Stimulated activated CD8-positive, alpha-beta memory T cell treated with anti-CD3 and anti-CD28 coated beads, Interleukin-12 subunit alpha, Interleukin-12 subunit beta, amount 100 ng/mL, for 24 hours (primary cell): ENCODE data around the gene AKT1S1.

ENCODE experiments used
- DNase-seq: peaks from one replicate; pipeline ENCODE4 v3.0.0-alpha.2; 2020; ENCODE audit errors: extremely low read depth

Gene AKT1S1

DNA sequence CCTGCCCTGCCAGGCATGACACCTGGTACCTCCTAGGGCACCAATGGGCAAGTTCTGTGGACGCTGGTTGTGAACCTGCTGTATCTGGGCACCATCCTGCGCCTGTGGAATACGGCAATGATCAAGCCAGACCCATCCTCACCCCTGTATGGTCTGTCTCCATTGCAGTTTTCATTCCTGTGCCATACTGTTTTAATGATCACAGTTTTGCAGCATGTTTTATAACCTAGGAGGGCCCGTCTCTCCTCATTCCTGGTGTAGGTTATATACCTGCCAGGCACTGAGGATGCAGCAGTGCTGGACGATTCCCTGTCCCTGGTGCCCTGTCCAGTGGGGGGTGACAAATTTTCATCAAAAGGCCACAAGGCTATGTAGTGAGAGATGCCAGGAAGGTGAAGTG lies 5.9 kb upstream of the AKT1S1 start:
- no peak for DNase-seq

DNA sequence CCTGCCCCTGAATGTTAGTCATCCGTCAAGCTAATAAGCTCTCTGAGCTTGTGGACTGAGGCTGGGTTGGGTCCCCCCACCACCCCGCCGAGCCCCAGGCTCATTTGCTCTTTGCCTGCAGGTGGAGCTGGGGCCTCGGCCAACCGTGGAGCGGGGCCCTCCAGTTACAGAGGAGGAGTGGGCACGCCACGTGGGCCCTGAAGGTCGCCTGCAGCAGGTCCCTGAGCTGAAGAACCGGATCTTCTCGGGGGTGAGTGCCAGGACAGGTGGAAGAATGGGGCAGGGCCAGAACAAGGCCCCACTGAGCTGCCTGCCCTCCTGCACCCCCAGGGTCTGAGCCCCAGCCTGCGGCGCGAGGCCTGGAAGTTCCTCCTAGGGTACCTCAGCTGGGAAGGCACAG lies 5.5 kb upstream of the AKT1S1 start:
- no peak for DNase-seq

DNA sequence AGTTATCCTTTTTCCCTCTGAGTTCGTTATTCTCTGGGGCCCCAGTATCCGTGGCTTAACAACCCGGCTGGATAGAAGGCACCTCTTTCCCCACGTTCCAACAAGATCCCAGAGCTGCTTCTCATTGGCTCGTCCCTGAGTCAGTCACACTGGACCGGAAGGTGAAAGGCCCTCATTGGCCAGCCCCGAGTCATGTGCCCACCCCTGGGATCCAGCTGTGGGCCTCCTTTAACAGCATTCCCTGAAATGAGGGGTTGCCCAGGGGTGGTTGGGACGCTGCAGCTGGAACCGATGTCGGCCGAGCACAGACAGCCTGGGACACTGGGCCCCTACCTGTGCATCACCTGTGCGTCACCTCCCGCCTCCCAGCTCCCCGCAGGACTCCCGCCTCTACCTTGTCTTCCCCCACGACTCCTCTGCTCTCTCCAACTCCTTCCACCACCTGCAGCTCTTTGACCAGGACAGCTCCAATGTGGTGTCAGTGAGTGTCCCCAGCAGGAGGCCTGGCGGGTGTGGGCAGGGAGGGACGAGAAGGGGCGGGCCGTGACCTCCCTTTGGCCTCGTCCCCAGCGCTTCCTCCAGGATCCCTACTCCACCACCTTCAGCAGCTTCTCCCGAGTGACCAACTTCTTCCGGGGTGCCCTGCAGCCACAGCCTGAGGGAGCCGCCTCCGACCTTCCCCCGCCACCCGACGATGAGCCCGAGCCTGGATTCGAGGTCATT lies 4.7 kb upstream of the AKT1S1 start:
- DNase-seq: no peak

DNA sequence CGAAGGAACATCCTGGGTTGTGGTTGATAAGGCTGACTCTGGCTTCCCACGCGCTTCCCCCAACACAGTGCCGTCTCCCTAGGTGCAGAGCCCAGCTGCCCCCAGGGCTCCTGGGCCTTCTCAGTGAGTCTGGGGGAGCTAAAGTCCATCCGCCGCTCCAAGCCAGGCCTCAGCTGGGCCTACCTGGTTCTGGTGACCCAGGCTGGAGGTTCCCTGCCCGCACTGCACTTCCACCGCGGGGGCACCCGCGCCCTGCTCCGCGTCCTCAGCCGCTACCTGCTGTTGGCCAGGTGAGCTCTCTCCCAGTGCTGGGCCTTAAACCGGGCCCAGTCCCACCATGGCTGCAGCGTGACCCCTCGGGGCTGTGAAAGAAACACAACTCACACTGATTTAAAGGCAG lies 4.0 kb upstream of the AKT1S1 start:
- no peak for DNase-seq

DNA sequence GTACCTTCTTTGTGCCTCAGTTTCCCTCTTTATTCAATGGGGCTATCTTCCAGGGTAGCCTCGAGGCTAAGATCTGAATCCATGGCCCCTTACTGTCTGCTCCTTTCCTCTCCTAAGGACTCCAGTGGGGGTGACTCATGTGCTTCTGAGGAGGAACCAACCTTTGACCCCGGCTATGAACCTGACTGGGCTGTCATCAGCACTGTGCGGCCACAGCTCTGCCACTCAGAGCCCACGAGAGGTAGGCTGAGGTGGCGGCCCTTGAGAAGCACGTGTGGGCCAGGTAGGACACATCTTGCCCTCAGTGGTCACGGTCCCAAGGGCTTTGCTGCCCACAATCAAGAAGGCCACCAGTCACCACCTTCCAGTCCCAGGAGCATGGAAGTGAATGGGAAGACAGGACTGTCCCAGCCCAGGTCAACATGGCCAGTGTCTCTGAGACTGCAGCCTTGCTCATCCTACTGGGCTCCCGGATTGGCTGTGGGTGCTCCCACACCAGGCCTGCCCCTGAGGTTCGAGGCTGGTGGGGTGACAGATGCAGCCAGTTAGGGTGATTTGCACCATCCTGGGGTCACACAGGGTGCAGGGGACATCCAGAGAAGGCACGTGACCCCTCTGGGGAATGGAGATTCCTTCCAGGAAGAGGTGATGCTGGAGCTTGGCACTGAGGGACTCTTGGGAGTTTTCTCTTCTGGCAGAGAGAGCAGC lies 3.2 kb upstream of the AKT1S1 start:
- DNase-seq: no peak

DNA sequence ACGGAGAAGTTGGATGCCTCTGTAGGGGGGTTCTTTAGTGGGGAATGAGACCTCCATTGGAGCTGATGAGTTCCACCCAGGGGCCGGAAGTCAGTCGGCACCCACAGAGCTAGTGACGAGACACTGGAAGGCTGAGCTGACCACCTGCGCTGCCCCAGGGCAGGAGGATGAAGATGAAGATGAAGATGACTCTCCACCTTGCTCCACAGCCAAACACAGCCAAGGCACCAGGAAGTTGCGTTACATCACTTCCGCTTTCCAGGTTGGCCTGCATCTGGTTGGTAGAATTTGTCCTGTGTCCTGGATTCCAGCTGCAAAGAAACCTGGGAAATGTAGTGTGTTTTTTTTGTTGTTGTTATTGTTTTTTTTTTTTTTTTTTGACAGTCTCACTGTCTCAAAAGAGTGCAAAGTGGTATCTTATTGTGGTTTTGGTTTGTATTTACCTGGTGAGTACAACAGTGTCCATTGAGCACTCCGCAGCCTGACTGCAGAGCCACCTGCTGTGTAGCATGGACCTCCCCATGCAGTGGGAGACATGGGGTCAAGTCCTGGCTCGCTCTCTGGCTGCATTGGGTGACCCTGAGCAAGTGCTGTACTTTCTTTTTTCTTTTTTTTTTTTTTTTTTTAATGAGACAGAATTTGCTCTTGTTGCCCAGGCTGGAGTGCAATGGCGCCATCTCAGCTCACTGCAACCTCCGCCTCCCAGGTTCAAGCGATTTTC lies 2.2 kb upstream of the AKT1S1 start:
- no peak for DNase-seq

DNA sequence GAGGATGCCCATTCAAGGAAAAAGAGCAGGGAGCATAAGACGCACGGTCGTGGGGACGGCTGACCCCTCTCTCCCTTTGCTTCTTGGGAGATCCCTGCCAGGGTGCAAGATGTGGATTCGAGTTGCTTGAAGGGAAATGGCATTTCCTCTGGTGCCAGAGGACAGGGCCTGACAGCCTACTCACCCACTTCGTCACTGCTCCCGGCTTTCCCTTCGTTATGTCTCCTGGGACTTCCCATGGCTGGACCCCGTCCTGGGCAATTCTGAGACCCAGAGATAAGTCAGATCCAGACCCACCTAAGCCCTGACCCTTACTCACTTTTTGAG lies 1.6 kb upstream of the AKT1S1 start:
- DNase-seq: no peak

DNA sequence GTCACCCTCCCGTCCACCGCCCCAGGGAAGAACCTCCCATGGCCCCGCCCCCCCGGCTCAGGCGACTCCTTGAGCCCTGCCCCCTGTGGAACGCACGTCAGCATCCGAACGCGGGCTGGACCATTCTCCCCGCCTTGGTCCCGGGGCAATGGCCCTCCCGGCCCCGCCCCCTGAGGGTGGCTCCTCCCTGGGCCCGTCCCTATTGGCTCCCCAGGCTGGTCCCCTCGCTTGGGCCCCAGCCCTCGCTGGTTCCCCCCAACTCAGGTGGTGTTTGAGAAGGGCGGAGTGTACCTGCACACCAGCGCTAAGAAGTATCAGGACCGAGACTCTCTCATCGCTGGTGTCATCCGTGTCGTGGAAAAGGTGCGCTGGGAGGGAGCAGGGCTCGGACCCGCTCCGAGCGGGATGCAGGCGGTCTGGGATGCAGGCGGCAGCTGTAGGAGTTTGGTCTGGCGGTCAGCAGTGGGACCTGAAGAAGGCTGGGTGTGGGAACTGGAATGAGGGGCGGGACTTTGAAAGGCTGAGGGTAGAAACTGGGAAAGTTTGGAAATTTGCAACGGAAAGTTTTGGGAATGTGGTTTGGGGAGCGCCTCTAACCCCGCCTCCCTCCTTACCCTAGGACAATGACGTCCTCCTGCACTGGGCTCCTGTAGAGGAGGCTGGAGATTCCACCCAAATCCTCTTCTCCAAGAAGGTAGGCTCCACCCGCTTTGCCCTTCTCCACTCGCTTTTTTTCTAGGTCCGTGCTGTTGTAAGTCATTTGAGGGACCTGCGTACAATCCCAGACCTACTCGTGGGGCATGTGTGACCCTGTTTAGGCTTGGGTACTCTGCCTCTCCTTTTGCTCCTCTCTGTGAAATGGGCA lies 956 bp upstream of the AKT1S1 start:
- peak; percentile 98 for DNase-seq

DNA sequence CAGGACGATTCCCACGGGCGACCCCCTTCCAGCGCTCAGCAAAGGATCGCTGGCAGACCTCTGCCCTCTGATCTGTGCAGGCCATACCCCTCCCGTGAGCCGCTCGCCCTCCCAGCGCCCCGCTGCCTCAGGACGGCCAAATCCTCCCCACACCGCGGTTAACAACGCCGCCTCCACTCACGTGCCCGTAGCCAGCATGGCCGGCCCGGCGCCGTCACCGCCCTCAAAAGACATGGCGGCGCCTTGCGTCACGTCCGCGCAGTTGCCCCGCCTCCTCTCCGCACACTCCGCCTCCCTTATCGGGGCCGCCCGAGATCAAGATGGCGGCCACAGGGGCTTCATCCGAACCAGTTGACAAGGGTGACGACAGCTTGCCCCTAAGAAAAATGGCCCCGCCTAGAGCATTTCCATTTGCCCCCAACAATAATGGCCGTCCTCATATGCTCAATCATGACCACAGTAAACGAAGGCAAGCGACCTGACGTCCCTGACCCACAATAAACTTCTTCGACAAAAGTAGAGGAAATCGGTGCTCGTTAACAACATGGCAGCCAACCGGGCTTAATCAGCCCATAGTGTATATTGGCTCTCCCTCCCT lies 634 bp downstream of the AKT1S1 start:
- peak; percentile 91 for DNase-seq

DNA sequence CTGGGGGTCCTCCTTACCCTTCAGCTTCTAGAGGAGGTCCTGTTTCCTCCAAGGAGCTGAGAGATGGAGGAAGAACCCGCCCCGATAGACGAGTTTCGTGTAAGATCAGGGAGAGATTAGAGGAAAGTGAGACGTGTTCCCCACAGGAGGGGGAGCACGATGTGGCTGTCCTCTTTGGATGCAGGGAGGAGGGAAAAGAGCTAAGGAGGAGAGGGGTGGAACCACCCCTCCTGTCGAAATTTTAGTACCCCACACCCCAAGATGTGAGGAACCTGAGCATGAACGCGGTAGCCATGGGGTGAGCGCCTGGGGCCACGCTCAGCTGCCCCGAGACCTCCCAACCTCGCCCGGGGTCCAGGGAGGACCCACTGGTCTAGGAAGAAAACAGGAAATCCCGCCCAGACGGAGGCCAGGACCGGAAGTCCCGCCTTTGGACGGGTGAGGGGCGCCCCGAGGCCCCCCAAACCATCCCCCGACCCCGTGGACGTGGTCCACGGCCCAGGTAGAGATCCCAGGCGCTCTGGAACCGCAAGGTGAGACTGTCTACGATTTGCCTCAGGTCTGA lies 1.2 kb downstream of the AKT1S1 start:
- no peak for DNase-seq

DNA sequence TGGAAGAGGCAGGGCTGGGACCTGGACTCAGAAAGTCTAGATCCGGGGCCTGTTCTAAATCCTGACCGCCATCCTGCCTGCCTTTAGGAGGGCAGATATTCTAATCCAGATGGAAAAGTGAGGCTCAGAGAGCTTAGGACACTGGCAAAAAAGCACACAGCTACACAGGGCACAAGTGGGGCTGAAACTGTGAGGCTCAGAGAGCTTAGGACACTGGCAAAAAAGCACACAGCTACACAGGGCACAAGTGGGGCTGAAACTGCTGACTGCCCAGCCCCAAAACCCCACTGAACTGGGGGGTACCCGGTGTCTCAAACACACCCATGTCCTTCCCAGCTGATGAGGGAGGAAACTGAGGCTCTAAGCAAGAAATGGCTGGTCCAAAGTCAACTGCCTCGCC lies 2.0 kb downstream of the AKT1S1 start:
- no peak for DNase-seq

DNA sequence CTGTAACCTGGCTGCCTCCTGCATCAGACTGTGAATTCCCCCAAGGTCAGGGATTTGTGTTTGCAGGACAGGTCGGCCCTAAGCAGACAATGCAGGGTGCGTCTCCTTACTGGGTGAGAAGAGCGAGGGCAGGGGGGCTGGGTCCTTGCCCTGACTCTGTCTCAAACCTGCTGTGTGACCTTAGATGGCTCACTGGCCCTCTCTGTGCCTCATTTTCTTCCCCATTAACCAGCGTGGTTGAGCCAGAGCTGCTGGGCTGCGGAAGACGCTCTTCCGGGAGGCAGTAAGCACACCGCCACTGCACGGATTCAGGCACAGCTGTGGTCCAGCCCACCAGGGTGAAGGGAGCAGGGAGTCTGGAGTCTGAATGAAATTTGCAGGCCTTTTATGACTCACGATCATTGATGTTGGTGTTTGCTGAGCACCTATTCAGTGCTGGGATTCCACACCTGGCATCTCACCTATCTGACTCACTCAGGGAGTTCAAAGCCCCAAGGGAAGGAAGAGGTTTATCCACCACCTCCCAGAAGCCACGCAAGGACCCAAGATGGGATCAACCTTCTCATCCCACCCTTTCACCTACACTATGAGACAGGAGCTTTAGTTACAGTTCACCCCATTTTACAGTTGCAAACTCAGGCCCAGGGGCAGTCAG lies 2.5 kb downstream of the AKT1S1 start:
- DNase-seq: no peak

DNA sequence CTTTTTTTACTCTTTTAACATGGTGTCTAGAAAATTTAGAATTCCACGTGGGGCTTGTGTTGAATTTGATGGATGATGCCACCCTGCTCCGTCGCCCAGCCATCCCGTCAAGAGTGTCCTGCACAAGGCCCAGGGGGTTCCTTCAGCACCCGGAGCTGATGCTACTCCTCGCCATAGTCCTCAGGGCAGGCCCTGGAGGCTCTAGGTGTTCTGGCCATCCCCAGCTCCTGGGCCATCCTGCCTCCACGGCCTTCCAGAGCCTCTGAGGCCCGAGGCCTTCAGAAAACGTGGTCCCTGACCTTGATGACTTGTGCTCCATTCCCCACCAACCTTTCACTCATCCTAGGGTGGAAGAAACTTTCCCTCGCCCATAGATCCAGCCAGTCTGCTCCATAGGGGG lies 3.3 kb downstream of the AKT1S1 start:
- DNase-seq: no peak

DNA sequence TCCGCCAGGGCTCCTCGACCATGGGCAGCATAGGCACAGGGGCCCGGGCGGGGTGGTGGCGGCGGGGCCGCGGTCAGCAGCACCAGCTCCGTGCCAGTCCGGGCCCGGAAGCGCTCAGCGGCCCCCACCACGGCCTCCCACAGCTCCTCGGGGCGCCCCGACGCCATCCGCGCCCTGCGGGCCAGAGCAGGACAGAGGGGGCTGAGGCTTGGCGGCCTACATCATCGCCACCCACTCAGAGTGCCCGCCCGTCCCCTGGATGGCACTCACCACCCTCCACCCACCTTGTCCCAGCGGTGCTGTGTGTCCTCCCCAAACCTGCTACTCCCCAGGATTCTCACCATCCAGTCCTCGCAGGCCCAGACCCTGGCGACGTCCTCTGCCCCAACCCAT lies 4.0 kb downstream of the AKT1S1 start:
- no peak for DNase-seq

DNA sequence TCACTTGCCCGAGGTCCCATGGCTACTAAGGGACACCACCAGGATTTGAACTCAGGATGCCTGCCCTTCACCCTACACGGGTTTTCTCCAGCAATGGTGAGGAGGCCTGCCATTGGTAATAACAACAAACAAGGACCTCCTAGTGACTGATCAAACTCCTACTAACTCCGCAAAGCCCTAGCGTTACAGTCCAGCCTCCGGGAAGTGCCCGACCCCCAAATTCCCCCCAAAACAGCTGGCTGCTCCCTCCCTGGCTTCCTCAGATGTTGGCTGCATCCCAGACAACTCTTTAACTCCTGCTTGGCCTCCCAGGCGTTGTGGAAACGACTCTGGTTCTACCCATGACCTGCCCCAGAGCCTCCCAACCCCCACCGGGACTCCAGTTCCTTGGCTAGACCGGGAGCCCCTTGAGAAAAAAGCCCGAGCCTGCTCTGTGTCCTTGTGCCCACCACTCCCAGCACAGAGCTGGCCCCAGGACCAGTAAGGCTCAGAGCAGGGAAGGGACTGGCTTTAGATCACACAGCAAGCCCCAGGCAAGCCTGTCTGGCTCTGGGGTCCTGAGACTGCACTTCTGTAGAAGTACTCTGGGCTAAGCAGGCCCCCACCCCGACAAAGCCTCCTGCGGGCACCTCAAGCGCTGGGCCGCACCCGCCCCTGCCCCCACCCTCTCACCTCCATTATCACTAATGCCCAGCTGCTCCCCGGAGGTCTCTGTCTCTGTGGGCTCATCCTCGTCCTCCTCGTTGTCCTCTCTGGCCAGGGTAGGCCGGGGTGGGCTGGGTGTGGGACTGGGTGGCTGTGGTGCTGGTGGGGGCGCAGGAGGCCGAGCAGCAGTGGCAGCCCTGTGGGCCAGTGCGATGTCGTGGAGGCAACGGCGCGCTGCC lies 4.7 kb downstream of the AKT1S1 start:
- no peak for DNase-seq

DNA sequence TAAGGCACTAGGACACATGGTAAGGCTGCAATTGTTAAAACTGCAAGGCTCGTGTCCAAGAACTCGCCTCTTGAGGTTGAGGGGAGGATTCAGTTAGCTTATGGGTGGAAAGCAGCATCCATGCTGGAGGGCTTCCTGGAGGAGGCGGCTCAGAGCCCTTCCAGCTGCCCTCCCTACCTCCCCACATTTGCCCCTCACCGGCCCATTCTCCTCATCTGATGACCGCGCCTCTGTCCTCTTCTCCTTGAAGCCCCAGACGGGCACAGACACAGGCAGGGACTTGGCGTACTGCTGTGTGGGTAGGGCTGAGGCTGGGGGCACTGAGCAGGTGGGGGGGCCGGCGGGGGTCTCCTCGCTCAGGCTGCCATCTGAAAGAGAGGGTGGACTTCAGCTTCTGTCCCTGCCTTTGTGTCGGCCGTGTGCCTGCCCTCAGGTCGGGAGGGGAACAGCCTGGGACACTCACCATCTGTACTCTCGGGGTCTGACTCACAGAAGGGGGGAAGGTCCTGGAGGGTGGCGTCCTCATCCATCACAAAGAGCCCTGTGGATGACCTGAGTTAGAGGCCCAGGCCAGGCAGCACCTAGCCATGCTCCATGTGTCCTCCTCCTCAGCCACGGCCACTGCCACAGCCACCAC lies 5.7 kb downstream of the AKT1S1 start:
- no peak for DNase-seq

DNA sequence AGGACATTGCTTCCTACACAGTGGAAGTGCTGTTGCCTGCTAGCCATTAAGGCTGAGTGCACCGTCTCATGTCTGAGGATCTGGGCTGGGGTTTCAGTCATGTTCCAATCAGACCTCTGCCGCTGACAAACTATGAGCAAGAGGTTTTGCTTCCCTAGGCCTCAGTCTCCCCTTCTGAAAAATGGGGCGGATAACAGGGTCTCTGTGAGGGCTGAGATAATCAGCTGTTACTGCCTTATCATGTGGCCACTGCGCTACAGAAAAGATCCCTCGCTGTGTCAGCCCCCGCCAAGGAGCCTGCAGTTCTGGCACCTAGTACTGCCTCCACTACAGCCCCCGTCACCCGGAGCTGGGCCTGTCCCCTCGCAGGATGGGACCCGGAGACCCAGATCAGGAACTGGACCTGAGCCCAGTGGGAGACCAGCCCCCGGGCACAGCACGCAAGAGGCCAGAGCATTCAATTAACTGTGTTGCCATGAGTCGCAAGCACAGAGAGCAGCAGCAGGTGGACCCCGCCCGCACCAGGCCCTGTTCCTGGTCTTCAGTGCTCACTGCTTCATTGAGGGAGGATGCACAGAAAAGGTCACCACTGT lies 6.8 kb downstream of the AKT1S1 start:
- no peak for DNase-seq

DNA sequence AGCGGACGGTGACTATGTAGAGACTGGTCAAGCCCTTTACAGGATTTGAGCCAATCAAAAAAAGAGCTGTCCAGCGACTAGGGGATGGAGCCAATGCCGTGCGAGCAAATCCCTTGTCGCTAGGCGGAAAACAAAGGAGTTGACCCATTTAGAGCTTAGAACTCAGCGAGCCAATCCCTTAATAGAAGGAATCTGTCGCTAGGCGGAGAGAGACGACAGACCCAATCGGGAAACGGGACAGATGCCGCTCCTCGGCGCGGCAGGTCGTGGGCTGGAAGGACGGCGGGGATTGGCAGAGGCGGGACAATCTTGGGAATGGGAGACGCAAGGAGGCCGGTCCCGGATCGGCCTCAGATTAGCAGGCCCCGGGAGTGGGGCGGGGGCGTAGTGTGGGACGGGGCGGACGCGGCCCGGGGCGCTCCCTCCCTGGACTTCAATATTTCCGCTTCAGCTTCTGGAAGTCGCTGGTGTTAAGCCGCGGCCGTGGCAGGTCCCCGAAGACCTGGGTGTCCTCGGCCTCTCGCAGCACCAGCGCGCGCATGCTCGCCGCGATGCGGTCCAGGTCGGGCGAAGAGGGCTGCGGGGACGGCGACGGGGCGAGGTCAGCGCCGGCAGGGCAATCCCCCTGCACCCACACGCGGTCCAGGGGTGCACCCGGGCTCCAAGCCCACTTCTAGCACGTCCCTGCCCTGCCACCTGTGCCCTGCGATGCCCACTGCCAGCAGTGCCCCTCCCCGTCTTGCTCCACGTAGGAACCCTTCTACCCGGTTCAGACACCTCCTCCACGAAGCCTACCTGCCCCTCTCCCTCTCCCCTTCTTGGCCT lies 7.5 kb downstream of the AKT1S1 start:
- peak; percentile 67 for DNase-seq
